Cardiac fibroblast (primary cell): Measurements from ENCODE around the gene CCT5.
A peak's percentile ranks its signal among the peaks of the same experiment; 100 is the strongest.
"Not testable (repeated sequence)": the region's sequence is repeated elsewhere in the genome, so short reads cannot be mapped to it uniquely, and the experiment has no call there.

Experiments
- DNase-seq, 2 donors: peaks; one replicate each; pipeline versions ENCODE4 v3.0.0 to v3.0.0-alpha.2; 2010; ENCODE audit warnings: low read depth in 2 of 2
- H3K4me3 ChIP-seq, 2 donors: replicated peaks in 1 of 2; 1 replicate in 1 of 2; 2 replicates in 1 of 2; pipeline ENCODE4 v1.5.1; 2011; ENCODE audit warnings: low read depth in 2 of 2, low read length in 2 of 2, mild to moderate bottlenecking in 2 of 2, moderate library complexity in 1 of 2
- CTCF ChIP-seq: IDR thresholded peaks from one replicate; pipeline ENCODE4 v1.5.1; 2011; ENCODE audit warnings: low read depth, mild to moderate bottlenecking, low read length, inconsistent platforms

Gene CCT5

DNA sequence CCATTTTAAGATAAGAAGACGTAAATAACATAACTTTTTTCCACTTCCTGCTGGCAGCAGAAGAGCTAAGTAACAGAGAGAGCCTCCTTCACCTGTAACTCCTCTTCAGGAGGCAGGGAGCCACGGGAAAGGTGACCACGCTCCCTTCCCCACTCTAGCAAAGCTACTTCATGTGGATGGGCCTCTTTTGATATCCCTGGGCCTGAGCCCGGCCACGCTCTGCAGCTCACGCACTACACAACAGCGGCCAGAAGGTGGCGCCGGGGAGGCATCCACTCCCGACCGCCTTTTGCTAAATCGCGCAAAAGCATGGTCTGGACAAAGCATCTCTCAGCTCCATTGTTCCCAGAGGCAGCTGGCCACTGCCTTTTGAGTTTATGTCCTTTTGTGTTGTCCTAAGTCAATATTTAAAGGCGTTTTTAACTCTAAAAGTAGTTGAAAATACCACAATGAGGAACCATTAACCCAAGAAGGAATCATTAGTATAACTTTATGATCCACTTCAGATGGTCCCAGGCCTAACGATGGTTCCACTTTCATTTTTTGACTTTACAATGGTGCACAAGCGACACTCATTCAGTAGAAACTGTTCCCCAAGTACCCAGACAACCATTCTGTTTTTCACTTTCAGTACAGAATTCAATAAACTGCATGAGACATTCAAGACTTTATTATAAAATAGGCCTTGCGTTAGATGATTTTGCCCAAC is 34.0 kb downstream of the CCT5 start:
- H3K4me3 ChIP-seq, result no peak overlapping the region
- peak; percentile 96 for TF ChIP-seq CTCF
- DNase-seq, result peak; percentile 80 to 81

DNA sequence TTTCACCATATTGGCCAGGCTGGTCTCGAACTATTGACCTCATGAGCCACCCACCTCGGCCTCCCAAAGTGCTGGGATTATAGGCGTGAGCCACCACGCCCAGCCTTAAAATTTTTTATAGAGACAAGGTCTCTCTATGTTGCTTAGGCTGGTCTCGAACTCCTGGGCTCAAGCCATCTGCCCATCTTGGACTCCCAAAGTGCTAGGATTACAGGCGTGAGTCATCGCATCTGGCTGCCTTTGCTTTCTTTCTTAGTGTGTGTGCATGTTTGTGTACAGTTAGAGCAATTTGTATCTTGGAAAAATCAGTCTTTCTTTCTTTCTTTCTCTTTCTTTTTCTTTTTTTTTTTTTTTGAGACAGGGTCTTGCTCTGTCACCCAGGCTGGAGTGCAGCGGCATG is 35.3 kb downstream of the CCT5 start:
- not testable (repeated sequence) for H3K4me3 ChIP-seq
- DNase-seq, result peak; percentile 43 to 46

DNA sequence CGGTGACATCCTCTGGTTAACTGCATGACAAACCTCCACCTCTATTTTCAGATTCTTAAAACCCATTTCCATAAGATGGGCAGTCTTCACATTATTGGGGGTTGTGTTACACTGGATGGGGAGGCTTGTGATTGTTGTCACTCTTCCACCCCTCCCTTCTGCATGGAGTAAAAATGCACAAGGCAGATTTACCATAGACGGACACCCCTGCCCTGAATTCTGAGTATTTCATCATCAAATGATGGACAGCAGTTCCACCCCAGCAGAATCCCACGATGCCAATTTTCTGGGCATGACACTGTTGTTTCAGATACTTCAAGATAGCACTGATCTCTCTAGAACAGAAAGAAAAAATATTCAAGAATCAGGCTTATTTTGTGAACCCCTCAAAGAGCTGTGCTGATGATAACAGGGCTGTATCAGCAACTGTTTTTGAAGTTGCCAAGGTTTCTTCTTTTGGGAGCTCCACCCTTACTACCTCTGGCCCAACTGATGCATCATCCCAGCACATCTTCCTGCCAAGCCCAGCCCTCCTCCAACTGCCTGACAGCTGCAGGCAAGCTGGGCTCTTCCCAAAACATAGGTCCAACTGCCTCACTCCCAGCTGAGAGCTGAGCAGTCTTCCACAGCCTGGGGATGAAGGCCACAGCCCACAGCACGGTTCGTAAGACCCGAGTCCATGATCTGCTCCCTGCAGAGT is 36.2 kb downstream of the CCT5 start:
- no peak for TF ChIP-seq CTCF
- peak in 1 of 2 donors; percentile 53 for DNase-seq
- H3K4me3 ChIP-seq, result no peak overlapping the region

DNA sequence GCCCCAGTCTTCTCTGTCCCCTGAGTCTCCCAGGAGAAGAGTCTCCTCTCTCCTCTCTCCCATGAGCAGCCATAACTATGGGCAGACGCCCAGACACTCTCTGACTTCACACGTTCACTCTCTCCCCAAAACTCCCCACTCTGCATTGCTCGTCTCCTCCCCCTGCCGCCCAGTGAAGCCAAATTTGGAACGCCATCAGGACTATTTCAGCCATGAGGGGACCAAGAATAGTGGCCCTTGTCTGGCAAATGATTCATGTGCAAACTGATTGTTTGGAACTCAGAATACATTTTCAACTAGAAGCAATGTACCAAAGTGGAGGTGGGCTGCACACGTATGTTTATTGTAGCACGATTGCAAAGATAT is 36.8 kb downstream of the CCT5 start:
- no peak for TF ChIP-seq CTCF
- no peak overlapping the region for H3K4me3 ChIP-seq
- no peak for DNase-seq

GRCh38 chr5:10288592-10289219 is 38.6 kb downstream of the CCT5 start:
- DNase-seq, result no peak
- no peak overlapping the region for H3K4me3 ChIP-seq

GRCh38 chr5:10289353-10289752 is 39.3 kb downstream of the CCT5 start:
- peak in 1 of 2 donors; percentile 52 for DNase-seq
- no peak for TF ChIP-seq CTCF
- H3K4me3 ChIP-seq, result no peak overlapping the region

More at GRCh38 chr5:10288592-10289219, 38.6 kb downstream of the CCT5 start:
- no peak for TF ChIP-seq CTCF

DNA sequence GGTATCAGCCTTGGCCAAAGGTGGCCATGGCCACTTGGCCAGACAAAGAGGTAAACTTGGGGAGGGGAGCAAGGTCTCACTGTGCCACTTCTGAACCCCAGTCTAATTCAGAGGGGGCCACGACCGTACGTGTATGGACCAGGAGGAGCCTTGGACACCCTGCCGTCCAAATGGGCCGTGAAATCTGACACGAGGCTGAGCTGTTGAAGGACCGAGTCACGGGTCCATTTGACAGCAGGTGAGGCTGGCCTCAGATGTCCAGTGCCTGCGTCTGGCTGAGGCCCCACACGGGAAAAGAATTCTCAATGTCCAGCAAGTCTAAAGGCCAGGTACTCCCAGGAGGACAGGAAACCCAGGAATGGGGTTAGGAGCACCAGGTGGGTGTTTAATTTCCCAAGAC is 39.9 kb downstream of the CCT5 start:
- TF ChIP-seq CTCF, result no peak
- H3K4me3 ChIP-seq, result no peak overlapping the region
- no peak for DNase-seq
